ENCODE results near the gene MSI2.

DNA sequence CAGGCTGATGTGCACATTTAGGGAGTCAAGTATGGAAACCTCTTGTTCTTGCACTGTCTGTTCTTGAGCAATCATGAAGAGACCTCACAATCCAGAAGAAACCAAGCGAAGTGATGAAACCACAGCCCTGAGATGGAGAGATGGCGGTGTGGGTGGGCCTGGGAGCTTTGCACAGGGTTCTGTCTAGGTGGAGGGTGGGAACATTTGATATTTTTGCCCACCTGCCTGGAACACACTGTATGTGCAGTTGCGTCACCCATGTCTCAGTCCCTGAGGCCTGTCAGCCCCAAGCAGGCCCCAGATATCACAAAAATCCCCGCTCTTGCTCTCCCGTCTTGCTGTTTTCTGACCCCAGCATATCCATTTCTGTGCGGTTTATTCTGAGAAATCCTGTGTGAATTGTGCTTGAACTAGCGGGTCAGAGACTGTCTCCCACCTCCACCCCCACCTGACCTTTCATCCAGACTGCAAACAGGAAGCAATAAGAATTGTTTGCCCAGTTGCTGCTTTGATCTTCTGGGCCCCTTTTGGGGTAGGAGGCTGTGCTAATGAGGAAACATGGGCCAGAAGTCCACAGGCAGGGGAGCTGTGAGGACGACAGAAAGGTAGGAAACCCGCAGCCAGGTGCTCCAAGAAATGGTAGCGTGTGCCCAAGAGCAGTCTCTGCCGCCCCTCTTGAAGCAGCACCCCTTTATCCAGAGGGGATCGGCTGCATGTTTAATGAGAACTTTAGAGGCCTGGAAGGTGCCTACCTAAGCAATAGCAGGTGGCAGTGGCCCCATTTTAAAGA is 304.9 kb downstream of the MSI2 start:
- TF ChIP-seq, protein P1, sequence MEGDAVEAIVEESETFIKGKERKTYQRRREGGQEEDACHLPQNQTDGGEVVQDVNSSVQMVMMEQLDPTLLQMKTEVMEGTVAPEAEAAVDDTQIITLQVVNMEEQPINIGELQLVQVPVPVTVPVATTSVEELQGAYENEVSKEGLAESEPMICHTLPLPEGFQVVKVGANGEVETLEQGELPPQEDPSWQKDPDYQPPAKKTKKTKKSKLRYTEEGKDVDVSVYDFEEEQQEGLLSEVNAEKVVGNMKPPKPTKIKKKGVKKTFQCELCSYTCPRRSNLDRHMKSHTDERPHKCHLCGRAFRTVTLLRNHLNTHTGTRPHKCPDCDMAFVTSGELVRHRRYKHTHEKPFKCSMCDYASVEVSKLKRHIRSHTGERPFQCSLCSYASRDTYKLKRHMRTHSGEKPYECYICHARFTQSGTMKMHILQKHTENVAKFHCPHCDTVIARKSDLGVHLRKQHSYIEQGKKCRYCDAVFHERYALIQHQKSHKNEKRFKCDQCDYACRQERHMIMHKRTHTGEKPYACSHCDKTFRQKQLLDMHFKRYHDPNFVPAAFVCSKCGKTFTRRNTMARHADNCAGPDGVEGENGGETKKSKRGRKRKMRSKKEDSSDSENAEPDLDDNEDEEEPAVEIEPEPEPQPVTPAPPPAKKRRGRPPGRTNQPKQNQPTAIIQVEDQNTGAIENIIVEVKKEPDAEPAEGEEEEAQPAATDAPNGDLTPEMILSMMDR (IDR thresholded peaks at IDR 0.05), result no peak
- TF ChIP-seq POLR2A (IDR thresholded peaks at IDR 0.05), result no peak

All from right lobe of liver (tissue), 4 donors.